Measurements from ENCODE around the gene EPB41L3. TPM values are rescaled to one million over a fixed set of nuclear protein-coding genes. Genes with fewer than 3 reads are reported as not detected.

EPB41L3 gene
- polyA plus RNA-seq, 1 donor, result 63.6 TPM

DNA sequence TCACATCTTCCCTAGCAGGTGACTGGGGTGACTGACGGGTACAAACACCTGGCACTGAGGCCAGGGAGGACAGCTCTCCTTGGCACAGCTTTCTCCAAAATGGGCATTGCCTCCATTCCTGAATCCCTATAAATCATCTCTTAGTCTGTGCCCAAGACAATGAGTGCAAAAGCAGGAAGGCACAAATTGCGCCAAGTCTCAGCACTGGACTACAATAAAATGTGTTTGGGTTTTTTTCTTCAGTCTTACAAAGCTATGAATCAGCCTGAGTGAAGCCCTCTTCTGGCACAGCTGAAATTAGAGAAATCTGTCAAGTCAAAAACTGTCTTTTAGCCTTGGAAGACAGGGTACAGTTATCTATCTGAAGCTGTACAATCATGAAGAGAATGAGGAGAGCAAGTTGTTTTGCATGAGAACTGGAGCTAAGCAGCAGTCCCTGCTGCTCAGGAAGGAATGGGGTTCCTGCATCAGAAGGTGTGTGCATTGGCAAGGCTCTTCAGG, 90.8 kb downstream of the EPB41L3 start:
- no peak for DNase-seq

DNA sequence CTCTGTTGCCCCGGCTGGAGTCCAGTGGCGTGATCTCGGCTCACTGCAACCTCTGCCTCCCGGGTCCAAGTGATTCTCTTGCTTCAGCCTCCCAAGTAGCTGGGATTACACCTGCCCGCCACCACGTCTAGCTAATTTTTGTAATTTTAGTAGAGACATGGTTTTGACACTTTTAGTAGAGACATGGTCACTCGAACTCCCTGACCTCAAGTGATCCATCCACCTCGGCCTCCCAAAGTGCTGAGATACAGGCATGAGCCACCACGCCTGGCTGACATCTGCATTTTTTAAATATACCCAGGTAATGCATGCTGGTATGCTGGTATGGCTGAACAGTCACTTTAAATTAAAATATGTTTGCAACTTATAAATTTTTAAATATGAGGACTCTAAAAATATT, 91.9 kb downstream of the EPB41L3 start:
- no peak for DNase-seq

DNA sequence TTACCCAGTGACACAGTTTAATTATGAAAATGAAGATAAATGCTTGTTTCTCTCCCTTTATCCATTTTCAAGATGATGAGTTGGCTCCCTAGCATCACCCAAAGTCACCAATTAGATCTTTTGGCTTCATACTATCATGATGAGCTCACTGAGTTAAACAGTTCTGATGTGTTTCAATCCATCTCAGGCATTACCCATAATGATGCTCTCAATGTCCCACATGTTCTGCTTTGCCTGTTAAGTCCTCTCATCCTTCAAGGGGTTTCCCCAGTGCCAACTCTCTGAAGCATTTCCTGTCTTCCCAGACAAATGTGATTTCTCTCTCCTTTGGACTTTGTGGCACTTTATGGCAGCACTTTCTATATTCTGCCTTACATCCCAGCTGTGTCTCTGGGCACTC, 92.6 kb downstream of the EPB41L3 start:
- no peak for DNase-seq

- no peak for DNase-seq
These were observed 93.8 kb downstream of the EPB41L3 start for GRCh38 chr18:5449858-5450509.

DNA sequence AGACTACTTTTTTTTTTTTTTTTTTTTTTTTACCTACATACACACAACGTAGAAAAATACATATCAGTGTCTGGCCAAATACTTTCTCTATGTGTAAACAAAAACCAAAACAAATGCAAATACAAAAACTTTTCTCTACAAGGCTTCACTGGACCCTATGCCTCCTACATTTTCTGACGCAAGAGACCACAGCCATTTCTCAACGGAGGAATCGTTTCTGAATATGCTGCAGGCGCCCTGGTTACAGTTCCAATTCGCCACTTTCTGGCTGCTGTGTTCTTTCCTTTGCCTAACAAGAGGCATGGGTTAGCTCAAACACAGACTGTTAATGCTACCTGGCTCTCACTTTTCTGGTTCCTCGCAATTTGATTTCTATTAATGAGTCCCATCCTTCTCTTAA, 96.4 kb downstream of the EPB41L3 start:
- DNase-seq, result no peak

GRCh38 chr18:5444847-5445246, 99.0 kb downstream of the EPB41L3 start:
- no peak for DNase-seq

DNA sequence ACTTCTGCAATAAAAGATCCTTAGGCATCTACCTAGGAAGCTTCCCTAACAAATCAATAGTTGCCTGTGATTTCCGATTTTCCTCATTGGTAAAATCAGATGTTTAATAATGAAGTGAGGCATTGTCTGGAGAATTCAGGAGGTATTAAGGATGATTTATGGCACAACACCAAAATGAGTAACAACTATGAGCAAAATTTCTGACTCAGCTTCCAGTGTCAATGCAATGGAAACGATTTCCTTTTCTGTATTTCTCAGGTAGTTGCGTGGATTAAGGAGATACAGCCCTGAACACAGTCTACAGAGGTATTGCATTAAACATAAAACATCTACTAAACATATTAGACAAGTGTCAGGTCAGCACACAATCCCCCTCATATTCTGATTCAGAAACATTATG, 99.5 kb downstream of the EPB41L3 start:
- DNase-seq, result no peak

DNA sequence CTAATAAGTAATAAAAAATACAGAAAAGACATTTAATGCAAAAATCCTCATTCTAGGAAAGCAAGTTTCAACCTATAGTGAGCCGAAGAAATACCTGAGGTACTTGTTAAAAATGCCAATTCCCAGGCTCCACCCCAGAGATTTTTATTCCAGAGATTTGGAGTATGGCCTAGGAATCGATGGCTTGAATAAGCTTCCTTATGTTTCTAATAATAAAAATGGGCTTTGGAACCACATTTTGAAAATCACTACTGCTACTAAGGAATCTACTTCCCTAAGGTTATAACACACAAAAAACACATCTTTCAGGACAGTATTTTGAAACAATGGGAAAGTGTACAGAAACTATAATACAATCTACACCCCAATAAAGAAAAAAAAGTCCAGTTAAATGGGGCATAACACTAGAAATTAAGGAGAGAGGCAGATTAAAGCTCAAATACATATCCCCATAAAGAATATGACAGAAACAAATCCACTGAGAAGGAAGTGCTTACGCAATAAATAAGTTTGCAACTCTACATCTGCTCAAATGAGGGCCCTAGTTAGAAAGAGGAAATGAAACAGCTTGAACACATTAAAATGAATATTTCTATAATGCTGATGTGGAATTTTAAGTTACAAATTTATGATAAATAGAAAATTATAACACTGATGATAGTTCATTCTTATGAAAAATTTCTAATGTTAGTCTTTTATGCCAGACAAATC, 103.7 kb downstream of the EPB41L3 start:
- no peak for DNase-seq

DNA sequence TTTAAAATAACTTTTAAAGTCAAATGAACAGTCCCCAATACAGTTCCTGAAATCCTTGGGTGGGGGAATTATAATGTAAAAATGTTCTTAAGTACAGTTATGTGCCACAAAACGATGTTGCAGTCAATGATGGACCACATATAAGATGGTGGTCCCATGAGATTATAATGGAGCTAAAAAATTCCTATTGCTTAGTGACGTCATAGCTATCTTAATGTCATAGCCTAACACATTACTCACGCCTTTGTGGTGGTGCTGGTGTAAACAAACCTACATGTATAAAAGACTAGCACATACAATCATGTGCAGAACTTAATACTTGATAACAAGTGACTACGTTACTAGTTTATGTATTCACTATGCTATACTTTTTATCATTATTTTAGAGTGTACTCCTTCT, 109.4 kb downstream of the EPB41L3 start:
- no peak for DNase-seq

DNA sequence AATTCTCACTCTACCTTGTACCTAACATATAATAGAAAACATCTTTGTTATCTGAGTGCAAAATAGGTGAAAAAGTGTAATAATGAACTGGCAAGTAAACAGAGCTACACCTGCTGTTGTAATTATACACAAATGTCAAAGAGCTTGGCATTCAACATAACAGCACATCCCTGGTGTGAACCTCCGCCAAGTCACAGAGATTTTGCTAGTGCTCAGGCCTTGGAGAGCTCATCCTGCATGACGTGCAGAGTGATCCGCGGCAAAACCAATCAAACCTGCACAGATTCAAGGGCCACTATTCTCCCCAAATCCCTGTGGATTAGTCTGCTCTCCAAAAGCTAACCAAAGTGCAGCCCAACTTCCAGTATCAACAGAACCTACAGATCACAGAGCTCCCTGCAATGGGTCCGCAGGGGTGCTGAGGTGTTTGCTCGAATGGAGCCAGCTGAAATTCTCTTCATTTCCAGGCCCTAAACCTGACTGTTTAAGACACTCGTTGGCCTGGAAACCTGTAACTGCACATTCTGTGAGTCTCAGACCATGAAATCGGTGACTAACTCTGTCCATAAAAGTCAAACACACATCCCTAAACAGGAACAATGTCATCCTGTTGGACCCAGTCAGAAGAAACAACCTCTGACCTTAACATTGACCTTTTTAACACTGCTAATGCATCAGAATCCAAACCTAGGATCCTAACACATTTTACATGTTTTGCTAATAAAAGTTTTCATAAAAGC, 111.8 kb downstream of the EPB41L3 start:
- DNase-seq, result no peak

DNA sequence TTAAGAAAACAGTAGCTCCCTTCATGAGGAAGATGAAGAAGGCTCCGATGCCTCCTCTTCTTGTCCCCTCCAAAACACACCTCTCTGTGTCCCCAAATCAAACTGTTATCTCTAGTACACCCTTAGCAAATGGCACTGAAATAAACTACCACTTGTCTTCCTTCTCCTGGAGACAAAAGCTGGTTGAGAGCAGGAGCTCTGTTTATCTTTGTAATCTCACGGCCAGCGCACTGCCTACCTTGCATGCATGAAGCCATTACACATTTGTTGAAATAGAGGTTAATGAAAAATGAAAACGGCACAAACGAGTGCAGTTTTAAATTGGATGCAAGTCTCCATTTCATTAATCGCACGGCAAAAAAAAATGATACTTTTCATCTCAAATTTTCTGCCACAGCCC, 113.7 kb downstream of the EPB41L3 start:
- DNase-seq, result no peak

- DNase-seq, result peak; percentile 45
These were observed 114.1 kb downstream of the EPB41L3 start for GRCh38 chr18:5429681-5430080.

- DNase-seq, result no peak
These were observed 118.1 kb downstream of the EPB41L3 start for GRCh38 chr18:5425721-5426120.

DNA sequence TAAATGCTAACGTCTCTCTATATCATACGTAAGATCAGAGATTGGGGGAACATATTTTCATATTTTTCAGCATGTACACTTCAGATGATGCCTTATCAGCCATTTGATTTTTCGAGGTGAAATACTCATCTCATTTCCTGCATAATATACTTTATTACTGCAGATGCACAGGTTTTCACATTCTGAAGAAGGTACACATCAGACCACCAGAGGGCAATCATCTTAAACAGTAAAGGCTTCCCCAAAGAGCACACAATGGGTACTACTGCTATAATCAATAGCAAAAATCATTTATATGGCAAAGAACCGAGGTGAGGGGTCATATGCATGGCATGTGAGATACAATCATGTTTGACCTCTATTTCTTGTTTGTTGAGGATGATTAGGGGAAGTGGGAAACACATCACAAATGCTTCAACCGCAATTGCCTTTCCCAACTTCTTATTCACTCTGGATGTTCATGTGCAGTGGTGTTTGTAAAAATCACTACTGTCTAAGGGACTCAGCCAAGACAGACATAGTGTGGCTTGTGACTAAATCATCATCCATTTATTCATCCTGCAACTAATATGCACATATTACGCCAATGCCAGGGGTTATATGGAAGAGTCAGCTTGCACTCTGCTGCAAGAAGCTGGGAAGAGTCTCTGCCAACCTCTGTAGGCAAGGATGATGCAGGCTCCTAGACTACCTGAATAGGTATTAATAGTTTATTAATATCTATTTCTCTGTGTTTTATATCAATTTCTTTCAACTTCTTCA, 118.7 kb downstream of the EPB41L3 start:
- no peak for DNase-seq

DNA sequence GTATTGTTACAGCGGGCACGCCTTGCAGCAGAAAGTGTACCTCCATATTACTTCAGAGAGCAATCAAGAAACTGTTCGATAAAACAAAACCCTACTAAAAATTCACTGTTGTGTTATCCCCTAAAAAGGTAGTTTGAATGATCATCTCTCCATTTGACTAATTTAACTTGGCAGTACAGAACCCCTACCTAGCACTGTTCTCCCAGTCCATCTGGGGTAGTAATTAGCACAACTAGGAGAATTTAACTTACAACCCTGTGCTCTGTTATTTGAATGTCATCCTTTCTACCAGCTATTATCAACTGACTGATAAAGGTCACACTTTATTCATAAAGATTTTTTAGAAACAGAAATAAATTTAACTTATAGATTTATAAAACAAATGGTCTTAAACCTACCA, 121.2 kb downstream of the EPB41L3 start:
- no peak for DNase-seq

DNA sequence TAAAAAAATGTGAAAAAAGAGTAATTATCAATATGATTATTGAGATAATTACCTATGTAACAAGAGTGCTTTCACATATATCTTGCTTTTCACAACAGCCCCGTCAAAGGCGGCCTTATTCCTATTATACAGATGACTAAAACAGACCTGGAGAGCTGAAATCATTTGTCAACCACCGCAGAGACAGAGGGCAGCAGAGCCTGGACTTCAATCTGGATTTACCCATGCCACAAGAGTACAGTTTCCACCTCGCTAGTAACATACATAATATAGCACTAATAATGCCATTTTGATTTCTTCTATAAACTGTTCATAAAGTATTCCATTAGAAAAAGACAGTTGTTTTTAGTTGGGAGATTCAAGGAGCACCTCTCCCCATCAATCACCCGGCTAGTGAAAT, 121.8 kb downstream of the EPB41L3 start:
- no peak for DNase-seq

GRCh38 chr18:5420906-5421305, 122.9 kb downstream of the EPB41L3 start:
- DNase-seq, result no peak

GRCh38 chr18:5419601-5420000, 124.2 kb downstream of the EPB41L3 start:
- no peak for DNase-seq

DNA sequence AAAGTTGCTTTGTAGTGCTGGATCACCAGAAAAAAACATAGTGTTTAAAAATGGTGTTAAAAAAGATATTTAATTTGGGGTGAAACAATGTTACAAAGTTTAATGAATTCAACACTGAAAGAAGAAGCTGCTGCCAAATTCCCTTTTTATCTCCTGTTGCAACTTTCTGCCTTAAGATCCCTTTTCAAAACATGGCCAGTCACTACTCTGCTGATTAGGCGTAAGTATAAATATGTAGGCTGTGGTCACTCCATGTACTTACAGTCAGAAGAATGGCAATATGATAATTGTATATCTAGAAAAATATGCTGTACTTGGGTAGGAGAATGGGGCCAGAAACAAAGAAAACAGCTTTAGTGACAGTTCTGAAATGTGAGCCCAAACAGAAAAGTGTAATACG, 124.8 kb downstream of the EPB41L3 start:
- no peak for DNase-seq

DNA sequence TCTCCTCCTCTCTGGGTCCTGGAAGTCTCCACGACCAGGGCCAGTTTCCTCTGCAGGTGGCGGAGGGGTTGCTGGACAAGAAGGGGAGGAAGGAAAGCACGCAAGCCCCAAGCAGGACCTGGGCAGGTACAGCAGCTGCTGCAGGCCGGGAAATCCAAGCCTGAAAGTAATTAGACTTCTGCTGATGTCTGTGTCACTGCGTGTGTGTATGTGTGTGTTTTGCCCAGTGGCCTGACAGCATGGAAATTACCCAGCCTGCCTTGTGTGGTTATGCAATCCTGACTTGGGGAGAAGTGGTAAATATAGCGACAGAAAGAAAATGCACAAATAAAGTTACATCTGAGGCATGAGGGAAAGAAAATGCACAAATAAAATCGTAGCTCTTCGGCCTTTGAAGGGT, 126.5 kb downstream of the EPB41L3 start:
- no peak for DNase-seq

DNA sequence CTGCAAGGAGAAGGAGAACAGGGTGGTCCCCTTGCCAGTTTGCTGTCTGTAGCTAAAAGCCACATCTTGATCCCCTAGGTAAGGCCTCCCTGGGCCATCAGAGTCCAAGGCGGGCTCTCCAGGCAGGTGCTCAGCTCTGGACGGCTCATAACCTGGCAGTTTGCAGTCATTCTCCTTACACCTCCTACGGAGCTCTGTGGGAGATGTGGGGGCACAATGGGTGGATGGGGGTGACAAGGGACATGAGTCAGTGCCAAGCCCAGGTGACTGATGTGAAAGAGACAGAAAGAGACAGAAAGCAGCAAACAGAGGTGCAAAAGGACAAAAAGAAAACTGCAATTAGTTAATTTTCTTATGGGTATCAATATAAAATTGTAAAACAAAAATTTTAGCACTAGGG, 127.7 kb downstream of the EPB41L3 start:
- no peak for DNase-seq

DNA sequence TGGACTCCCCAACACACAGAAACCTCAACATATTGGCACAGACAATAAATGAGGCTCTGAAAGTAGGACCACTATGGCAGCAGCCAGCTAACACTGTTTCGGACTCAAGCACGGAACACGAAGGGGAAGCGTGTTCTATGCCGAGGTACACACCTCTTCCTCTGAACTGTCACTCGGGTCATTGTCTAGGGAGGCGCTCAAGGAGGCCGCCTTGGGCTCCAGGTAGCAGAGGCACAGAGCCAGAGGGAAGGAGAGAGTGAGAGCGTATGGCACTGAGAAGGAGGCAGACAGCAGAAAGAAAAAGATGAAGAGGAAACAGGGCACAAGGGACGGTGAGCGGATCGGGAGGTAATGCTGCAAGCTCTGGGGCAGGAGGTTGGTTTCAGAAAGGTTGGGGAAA, 128.1 kb downstream of the EPB41L3 start:
- no peak for DNase-seq

DNA sequence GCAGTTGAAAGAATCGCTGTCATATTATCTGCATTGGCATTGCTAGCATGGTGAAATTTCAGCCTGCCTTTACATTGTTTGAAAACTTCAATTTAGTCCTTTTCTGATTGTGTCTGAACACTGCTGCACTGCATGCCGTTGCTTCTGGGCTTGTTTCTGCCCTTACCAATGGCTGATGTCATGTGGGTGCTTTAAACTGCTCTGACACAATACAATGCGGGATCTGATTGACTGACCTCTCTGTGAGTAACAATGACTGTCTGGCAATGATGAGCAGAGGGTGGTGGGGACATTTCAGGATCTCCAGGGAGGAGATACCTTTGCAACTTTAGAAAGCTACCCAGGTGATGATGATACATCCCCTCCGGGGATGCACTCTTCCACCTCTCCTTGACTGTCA, 128.8 kb downstream of the EPB41L3 start:
- DNase-seq, result no peak

All from left kidney (tissue), 2 donors.